Measurements from ENCODE around the gene PPIF.

Gene PPIF

GRCh38 chr10:79340646-79341244 lies 6.5 kb upstream of the PPIF start:
- DNase-seq (ENCODE audit: extremely low read depth, insufficient read length), result no peak

DNA sequence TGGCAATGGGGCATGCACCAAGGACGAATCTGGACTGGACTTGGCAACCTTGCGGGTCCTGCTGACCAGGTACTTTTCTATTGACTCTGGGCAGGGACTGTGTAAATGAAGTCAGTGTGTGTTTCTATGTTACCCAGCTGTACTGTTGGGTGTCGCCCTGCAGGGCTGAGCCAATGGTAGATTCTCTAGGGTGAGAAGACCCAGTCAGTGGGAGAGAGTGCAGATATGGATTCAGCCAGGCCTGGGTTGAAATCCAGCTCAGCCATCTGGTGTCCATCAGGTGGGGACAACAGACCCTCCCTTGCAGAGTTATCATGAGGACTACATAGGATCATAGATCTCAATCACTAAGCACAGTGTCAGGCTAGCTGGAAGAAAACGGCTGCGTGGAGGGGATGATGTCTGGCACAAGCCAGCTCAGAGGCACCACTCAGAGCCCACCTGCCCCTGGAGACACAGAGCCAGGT lies 4.9 kb upstream of the PPIF start:
- TF ChIP-seq, protein P1, sequence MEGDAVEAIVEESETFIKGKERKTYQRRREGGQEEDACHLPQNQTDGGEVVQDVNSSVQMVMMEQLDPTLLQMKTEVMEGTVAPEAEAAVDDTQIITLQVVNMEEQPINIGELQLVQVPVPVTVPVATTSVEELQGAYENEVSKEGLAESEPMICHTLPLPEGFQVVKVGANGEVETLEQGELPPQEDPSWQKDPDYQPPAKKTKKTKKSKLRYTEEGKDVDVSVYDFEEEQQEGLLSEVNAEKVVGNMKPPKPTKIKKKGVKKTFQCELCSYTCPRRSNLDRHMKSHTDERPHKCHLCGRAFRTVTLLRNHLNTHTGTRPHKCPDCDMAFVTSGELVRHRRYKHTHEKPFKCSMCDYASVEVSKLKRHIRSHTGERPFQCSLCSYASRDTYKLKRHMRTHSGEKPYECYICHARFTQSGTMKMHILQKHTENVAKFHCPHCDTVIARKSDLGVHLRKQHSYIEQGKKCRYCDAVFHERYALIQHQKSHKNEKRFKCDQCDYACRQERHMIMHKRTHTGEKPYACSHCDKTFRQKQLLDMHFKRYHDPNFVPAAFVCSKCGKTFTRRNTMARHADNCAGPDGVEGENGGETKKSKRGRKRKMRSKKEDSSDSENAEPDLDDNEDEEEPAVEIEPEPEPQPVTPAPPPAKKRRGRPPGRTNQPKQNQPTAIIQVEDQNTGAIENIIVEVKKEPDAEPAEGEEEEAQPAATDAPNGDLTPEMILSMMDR (IDR thresholded peaks at IDR 0.05; ENCODE audit: insufficient read depth, low read length, poor library complexity, severe bottlenecking), result no peak

More at GRCh38 chr10:79340646-79341244, 6.5 kb upstream of the PPIF start:
- Histone ChIP-seq H3K4me3 (replicated peaks; ENCODE audit: low read depth, low read length) (no peak overlapping the region), H3K27me3 (replicated peaks; ENCODE audit: control insufficient read depth, insufficient read depth, low read length) (no peaks in the 10 kb centered on the region), H3K36me3 (ENCODE audit: control insufficient read depth, insufficient read depth, low read length) (no peaks in the 10 kb centered on the region)
- TF ChIP-seq, protein P1 (IDR thresholded peaks at IDR 0.05; ENCODE audit: insufficient read depth, low read length, poor library complexity, severe bottlenecking), result no peak

DNA sequence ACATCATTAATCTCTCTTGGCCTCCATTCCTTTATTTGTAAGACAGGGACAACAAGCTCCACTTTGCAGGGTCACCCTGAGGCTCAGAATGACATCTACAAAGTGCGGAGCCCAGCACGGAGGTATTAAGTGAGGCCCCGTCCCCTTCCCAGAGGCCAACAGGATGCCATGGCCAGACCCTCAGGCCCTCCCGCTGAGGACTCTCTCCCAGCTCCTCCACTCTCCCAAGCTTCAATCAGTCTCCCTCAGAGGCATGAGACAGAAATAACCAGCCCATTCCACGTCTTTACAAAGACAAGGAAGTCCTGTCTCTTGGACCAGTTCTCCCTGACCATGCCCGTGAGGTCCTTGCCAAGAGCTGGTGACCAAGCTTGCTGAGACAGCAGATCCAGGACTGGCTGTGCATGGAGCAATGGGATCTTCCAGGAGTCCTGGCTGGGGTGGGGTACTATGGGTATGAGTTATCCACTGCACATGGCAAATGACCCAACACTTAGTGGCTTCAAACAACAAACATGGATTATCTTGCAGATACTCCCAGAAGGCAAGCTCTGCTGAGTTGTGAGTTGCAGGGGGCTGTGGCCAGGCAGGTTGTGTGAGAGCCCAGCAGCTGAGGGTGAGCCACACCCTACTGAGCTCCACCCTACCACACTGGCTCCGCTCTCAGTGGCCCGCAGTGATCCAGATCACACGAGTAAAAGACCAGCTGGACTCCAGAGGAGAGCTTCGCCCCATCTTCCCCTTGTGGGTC lies 4.3 kb upstream of the PPIF start:
- no peak for DNase-seq (ENCODE audit: extremely low read depth, insufficient read length)
- Histone ChIP-seq H3K36me3 (ENCODE audit: control insufficient read depth, insufficient read depth, low read length) (no peaks in the 10 kb centered on the region), H3K27me3 (replicated peaks; ENCODE audit: control insufficient read depth, insufficient read depth, low read length) (no peaks in the 10 kb centered on the region), H3K4me3 (replicated peaks; ENCODE audit: low read depth, low read length) (no peak overlapping the region)
- TF ChIP-seq, protein P1 (IDR thresholded peaks at IDR 0.05; ENCODE audit: insufficient read depth, low read length, poor library complexity, severe bottlenecking), result no peak

More for the DNA sequence above, 4.9 kb upstream of the PPIF start:
- H3K36me3 ChIP-seq (ENCODE audit: control insufficient read depth, insufficient read depth, low read length), result no peaks in the 10 kb centered on the region
- DNase-seq (ENCODE audit: extremely low read depth, insufficient read length), result no peak
- no peaks in the 10 kb centered on the region for H3K27me3 ChIP-seq (replicated peaks; ENCODE audit: control insufficient read depth, insufficient read depth, low read length)
- H3K4me3 ChIP-seq (replicated peaks; ENCODE audit: low read depth, low read length), result no peak overlapping the region

GRCh38 chr10:79344502-79345195 lies 2.6 kb upstream of the PPIF start:
- TF ChIP-seq, protein P1 (IDR thresholded peaks at IDR 0.05; ENCODE audit: insufficient read depth, low read length, poor library complexity, severe bottlenecking), result no peak
- no peaks in the 10 kb centered on the region for H3K27me3 ChIP-seq (replicated peaks; ENCODE audit: control insufficient read depth, insufficient read depth, low read length)
- DNase-seq (ENCODE audit: extremely low read depth, insufficient read length), result no peak
- peaks cover 6% of the 10 kb centered on the region for H3K36me3 ChIP-seq (ENCODE audit: control insufficient read depth, insufficient read depth, low read length)
- H3K4me3 ChIP-seq (replicated peaks; ENCODE audit: low read depth, low read length), result no peak overlapping the region

GRCh38 chr10:79345241-79346011 lies 1.8 kb upstream of the PPIF start:
- H3K36me3 ChIP-seq (ENCODE audit: control insufficient read depth, insufficient read depth, low read length), result peaks cover 14% of the 10 kb centered on the region
- TF ChIP-seq, protein P1 (IDR thresholded peaks at IDR 0.05; ENCODE audit: insufficient read depth, low read length, poor library complexity, severe bottlenecking), result no peak
- no peak overlapping the region for H3K4me3 ChIP-seq (replicated peaks; ENCODE audit: low read depth, low read length)
- H3K27me3 ChIP-seq (replicated peaks; ENCODE audit: control insufficient read depth, insufficient read depth, low read length), result no peaks in the 10 kb centered on the region
- no peak for DNase-seq (ENCODE audit: extremely low read depth, insufficient read length)

Measured in GM06990 (cell line).